HG03103 (cell line): ENCODE results near the gene CHAC1.

Source experiments
- ATAC-seq: cut with Tn5 transposase; IDR thresholded peaks from one replicate; pipeline ENCODE4 v1.9.1; 2021; ENCODE audit warnings: low read depth; ENCODE audit not compliant: unreplicated experiment

Gene CHAC1

DNA sequence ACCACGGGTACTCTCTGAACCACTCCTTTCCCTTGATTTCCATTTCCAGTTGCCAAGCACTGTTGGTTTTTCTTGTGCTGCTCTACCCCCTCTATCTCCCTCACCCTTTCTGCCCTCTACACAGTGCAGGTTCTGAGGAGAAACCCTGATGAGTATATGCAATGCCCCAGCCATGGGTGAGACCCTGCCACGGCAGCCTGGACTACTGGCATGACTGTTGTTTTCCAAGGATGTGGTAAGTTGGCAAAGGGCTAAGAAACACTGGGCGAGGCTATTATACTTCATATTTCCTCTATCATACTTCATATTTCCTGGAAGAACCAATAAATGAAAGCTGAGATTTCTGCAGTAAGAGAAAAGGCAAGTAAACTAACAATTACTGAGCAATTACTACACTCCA is 27.9 kb downstream of the CHAC1 start:
- ATAC-seq, result no peak

DNA sequence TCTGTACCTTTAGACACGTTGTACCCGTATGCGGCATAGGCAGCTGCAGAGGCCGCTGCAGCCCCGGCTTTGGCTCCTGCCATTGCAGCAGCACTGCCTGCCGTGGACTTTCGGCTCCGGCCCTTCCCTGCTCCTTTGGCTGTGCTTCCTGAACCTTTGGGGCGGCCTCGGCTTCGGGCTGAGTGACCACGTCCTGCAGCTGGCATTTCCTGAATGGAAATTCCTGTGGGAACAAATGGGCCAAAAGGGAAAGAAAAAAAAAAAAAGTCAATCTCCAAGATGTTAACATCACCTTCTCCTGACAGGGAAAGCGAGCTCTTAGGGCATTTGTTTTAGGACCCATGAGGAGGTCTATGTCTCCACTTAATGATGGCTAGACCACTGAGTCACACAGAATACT is 29.6 kb downstream of the CHAC1 start:
- no peak for ATAC-seq

DNA sequence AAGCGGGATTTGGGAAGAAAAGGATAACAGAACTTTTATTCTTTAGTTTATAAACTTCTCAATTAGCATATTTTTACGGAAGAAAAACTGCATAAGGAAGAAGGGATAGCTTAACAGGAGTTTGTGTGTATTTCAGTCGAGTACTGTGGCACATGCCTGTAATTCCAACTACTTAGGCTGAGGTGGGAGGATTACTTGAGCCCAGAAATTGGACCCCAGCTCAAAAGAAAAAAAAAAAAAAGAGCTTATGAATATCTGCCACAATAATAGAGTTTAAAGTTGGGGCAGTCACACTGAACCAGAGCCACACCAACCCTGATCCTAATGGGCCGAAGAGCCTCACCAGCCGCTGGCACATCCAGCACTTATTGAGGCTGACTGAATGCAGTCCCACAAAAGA is 31.1 kb downstream of the CHAC1 start:
- ATAC-seq, result no peak

DNA sequence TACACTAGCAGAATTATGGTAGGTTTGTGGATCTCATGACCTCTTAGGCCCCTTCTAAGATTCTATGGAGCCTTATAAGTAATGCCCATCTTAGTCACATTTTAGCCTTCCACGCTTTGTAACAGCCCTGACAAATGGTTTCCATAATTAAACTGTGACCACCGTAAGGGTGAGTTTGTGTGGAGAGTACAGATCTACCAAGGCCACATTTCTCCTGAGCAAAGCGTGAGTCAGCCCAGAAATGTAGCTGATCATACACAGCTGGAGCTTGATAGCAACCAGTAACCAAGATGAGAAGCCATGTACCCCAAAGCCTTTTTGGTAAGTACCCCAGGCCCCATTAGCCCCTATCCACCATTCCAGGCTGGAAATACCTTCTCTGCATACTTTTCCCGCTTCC is 31.7 kb downstream of the CHAC1 start:
- ATAC-seq, result no peak

DNA sequence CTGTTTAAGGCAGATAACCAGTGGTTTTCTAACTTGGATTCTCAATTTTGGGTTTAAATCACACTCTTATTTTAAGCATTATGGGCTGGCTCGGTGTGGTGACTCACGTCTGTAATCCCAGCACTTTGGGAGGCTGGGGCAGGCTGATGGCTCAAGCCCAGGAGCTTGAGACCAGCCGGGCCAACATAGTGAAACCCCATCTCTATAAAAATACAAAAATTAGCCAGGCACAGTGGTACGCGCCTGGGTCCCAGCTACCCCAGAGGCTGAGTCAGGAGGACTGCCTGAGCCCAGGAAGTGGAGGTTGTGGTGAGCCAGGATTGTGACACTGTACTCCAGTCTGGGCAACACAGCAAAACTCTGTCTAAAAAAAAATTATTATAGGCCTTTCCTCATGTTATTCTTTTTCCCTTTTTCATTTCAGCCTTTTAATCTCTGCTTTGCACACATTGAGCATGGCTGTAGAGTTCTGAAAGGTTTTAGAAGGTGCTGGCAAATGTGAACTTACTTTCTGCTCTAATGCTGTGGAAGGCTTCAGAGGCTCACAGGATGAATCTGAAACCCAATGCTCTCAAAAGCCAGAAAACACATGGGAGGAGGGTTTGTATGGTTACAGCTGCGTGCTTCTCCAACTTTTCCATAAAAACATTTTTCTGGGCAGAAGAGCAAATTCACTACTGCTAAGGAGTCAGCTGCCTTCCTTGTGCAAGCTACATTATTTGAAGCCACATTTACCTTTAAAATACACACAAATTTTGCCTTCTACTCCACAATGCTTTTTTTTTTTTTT is 32.5 kb downstream of the CHAC1 start:
- ATAC-seq, result no peak

DNA sequence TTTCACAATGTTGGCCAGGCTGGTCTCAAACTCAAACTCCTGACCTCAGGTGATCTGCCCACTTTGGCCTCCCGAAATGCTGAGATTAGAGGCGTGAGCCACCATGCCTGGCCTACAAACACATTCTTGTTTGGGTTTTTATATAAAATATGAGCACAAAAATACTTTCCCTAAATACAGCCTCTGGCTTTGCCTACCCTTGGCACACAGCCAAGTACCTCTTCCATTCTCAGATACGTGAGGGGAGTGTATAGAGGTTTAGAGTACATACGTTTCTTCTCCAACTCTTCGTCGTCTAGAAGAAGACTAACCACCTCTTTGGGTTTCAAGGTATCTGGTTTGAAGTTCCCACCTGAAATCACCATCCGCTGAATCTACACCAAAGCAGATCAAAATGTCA is 33.5 kb downstream of the CHAC1 start:
- ATAC-seq, result no peak

DNA sequence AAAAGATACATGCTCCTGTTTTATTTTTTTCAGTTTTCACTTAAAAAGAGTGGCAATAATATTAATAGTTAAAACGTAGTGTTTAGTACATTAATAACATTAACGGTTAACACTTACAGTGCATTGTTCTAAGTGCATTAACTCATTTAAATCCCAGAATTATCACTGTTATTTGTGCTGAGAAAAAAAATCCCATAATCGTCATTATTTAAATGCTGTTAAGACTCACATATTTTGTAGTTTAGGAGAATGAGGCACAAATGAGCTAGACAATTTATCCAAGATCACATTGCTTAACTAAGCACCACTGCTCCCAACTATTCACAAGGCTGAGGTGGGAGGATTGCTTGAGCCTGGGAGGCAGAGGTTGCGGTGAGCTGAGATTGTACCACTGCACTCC is 34.9 kb downstream of the CHAC1 start:
- no peak for ATAC-seq

DNA sequence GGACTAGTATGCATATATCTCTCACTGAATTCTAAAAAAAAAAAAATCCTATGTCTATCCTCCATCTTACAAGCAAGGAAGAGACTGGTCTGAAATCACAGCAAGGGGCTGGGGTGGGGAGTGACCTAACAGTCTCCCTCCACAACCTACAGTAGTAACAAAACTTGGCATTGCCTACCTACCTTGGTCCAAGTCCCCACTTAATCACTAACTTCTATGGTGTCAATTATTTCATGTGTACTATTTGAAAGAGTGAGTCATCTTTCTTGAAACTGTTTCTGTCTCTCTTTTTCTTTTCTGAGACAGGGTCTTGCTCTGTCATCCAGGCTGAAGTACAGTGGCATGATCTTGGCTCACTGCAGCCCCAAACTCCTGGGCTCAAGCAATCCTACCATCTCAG is 36.8 kb downstream of the CHAC1 start:
- ATAC-seq, result no peak

DNA sequence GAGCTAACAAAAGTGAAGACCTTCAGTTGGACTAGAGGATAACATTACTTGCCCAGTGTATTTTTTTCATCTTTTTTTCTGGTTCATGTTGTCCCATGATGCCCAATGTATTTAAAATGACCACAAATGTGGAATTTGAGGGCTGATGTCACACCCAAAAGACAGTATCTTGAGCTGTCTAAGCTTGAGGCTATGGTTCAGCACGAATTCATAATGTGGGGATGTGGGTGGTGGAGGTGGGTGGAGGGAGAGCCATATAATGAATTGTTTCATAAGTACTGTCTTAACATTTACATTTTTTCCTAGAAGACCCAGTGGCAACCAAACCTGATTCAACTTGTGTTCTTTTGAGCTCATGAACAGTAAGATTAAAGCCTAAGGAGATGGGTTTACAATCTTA is 37.5 kb downstream of the CHAC1 start:
- no peak for ATAC-seq

DNA sequence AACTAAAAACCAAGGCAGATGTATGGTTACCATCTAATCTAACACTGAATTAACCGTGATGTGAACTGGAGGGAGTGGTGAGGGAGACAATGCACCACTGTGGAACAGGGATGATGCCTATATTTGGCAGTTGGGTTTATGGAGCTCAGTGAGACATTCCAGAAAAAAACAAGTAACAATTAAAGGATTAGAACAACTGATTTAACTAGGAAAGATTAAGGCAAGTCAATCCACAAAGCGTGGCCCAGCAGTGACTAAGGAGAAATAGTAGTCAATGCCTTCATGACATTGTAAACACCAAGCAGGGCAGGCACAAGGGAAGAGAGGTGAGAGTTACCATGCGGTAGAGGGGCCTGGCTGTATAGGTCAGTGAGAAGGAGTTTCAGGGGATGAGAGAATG is 38.1 kb downstream of the CHAC1 start:
- ATAC-seq, result no peak

DNA sequence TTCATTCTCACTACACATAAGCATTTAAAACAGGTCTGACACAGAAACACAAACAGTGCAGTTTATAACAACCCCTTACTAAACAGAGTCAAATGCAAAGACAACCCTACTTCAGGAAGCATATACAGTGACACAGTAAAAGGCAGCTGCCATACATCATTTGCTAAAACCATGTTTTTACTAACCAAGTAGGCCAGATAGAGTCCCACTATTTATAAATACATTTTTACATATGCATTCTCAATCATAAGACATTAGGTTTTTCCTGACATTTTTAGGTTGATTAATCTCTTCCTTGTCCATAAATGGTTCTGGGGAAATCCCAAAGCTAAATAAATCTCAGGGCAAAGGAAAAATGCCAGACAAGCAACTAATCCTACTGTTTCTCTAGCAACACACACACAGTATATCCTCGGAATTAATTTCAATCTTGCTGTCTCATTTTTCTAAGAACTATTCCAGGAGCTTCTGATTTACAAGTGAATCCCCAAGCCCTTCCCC is 39.0 kb downstream of the CHAC1 start:
- no peak for ATAC-seq

DNA sequence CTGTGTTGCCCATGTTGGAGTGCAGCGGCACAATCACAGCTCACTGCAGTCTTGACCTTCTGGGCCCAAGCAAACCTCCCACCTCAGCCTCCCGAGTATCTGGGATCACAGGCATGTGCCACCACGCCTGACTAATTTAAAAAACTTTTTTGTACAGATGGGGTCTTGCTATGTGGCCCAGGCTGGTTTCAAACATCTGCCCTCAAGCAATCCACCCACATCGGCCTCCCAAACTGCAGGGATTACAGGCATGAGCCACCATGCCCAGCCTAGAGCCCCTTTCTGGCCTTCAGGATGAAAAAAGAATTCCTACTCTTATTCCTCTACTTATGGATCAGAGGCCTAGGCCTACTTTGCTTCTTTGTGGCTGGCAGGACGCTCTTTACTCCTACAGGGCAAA is 39.6 kb downstream of the CHAC1 start:
- no peak for ATAC-seq

DNA sequence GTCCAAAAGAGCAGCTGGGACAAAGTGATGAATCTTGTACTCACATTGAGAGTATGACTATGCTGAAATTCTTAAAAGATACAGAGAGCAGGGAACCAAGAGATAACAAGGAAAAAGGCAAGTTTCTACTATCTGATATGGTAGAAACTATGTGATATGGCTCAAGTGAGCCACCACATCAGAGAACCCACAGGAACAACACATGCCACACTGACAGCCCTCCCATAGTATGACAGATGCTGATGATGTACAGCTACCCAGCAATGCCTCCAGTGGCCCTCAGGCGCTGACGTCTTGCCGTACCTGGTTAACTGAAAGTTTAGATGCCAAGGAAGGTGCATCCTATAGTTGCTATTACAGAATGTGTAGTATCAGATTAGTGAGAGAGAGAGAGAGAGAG is 42.4 kb downstream of the CHAC1 start:
- no peak for ATAC-seq

DNA sequence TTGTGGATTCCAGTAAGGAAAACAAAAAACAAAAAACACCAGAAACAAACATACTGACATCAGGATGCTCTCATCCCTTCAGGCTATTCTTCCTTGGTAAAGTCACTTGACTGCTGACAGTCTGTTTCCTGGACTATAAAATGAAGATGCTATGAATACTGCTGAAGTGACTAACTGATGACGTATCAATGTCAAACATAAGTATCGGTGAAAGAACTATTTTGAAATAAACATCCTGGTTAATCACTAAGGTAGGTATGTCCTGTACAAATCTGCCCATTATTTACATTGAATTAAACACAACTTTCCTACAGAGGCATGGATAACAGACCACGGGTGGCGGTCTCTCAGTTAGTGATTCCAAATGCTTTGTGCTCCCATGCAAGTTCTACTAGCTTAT is 45.9 kb downstream of the CHAC1 start:
- no peak for ATAC-seq

DNA sequence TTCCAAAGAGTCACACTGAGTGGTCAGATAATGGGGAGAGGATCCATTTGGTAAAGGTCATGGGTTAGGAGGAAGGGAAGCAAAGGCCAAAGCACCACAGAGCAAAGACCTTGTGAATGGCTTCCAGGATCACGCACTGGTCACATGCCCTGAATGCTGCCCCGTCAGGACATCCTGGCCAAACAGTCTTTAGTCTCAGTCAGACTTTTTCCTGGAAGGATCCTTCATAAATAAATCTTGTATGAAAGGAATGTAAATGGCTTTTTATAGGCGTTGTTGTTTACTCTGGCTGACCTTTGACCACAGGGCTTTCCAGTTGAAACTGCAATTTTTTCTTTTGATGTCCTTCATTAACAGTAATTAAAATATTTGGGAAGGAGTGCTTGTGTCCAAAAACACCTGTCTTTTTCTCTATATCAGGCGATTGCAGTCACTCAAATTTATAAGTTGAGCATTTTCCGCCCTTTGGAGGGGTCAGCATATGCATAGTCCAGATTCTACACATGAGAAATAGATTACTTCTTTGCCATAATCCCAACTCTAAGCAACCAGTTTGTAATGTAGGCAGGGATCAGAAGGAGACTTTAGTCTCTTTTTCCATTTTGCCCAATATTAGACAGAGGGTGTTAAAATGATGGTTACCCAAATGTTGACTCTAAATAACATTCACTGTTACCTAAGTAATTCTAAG is 48.4 kb downstream of the CHAC1 start:
- ATAC-seq, result no peak

DNA sequence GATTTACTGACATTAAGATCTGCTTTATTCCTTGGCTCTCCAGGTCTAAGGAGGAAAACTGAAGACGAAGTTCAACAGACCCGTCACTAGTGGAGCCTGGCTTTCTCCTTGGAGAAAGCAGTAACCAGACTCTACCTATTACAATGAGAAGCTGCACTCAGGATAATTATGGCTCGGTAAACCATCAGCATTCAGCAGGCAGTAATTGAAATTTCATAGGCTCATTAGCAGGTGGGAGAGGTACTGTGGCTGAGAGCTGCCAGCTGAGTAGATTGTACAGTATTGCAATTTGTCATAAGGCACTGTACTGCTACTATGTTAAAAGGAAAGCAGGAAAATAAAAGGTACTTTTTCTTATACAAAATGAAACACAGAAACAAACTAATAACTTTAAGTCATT is 51.2 kb downstream of the CHAC1 start:
- no peak for ATAC-seq
